Vagina (tissue), 2 donors: ENCODE data around the gene FANCC. TPM values are rescaled to one million over a fixed set of nuclear protein-coding genes. Genes with fewer than 3 reads are reported as not detected.

Experiments
- DNase-seq, 2 donors: peaks; one replicate each; pipeline ENCODE4 v3.0.0-alpha.2; 2017; ENCODE audit errors: extremely low spot score in 2 of 2
- H3K27ac ChIP-seq: fragments of 200-600 bp; sonication (generic); one replicate; pipeline ENCODE4 v1.5.1; 2019
- H3K27me3 ChIP-seq: fragments of 200-600 bp; sonication (generic); one replicate; pipeline ENCODE4 v1.5.1; 2019
- H3K36me3 ChIP-seq, 2 donors: fragments of 200-600 bp; sonication (generic); one replicate each; pipeline ENCODE4 v1.5.1; 2017 to 2019
- H3K4me1 ChIP-seq: fragments of 200-600 bp; sonication (generic); one replicate; pipeline ENCODE4 v1.5.1; 2019
- H3K4me3 ChIP-seq, 2 donors: fragments of 200-600 bp; sonication (generic); 1 replicate in 1 of 2; 2 replicates in 1 of 2; pipeline ENCODE4 v1.5.1; 2016 to 2019
- H3K9me3 ChIP-seq: fragments of 200-600 bp; sonication (generic); one replicate; pipeline ENCODE4 v1.5.1; 2019
- POLR2A ChIP-seq, 2 donors: fragments of 450-650 bp; IDR thresholded peaks; one replicate each; pipeline ENCODE4 v1.6.1; 2017; ENCODE audit warnings: antibody characterized with exemption in 2 of 2, mild to moderate bottlenecking in 2 of 2, moderate library complexity in 2 of 2
- POLR2AphosphoS5 ChIP-seq, 2 donors: sonication (generic); formaldehyde crosslinking; IDR thresholded peaks; one replicate each; pipeline ENCODE4 v1.9.0; 2017; ENCODE audit warnings: antibody characterized with exemption in 2 of 2, mild to moderate bottlenecking in 2 of 2, low read depth in 1 of 2; ENCODE audit not compliant: insufficient read depth in 1 of 2
- intact Hi-C: fragments of 100-400 bp; cut with DNase I; formaldehyde crosslinking; loops from one replicate; pipeline ENCODE4 v1.15.1; 2023
- total RNA-seq: library from RNA; depleted of rRNA; stranded (reverse); fragments of >200 nt; gene quantifications from one replicate; pipeline ENCODE4 v1.2.3, GENCODE V29; 2016
- TF ChIP-seq, protein P1 (sequence below), 3 experiments: fragments of 450-650 bp in 2 of 3; fragments of 200-600 bp in 1 of 3; sonication (generic) in 1 of 3; IDR thresholded peaks; one replicate each; pipeline ENCODE4 v1.5.1; 2017 to 2019; ENCODE audit warnings: antibody characterized with exemption in 3 of 3, mild to moderate bottlenecking in 2 of 3, moderate library complexity in 2 of 3

FANCC gene, protein sequence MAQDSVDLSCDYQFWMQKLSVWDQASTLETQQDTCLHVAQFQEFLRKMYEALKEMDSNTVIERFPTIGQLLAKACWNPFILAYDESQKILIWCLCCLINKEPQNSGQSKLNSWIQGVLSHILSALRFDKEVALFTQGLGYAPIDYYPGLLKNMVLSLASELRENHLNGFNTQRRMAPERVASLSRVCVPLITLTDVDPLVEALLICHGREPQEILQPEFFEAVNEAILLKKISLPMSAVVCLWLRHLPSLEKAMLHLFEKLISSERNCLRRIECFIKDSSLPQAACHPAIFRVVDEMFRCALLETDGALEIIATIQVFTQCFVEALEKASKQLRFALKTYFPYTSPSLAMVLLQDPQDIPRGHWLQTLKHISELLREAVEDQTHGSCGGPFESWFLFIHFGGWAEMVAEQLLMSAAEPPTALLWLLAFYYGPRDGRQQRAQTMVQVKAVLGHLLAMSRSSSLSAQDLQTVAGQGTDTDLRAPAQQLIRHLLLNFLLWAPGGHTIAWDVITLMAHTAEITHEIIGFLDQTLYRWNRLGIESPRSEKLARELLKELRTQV
- 17.2 TPM for total RNA-seq

DNA sequence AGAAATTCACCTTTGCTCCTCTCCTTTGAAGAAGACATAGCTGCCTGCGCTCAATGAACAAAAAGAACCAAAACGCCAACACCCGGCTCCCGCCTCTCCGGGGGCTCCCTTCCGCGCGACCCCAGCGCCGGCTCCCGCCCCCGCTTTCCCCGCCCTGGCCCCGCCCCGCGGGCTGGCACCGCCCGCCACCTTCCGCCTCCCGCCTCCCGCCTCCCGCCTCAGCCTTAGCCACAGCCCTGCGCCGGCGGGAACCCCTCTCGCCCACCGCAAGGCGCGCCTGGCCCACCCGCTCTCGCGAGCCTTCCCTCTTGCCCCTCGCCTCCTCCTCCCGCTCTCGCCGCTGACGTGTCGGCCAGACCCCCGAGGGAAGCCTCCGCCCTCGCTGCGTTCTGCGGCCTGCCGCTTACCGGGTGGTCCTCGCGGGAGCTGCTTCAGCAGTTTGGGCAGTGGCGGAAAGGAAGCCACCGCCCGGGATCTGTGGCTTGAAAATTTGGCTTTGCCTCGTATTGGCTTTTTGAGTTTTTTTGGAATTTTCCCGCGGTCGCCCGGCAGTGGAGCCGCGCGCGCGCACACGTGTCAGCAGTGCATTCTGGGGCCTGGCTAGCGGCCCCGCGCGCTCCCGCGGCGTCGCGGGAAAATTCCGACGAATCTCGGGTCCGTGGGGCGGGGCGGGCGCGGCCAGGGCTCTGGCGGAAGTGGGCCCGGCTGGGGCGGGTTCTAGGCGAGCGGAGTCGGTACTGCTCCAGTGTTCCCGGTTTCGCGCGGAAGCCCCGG, at the start of gene FANCC:
Gene FANCC (minus strand): TSS at position 591 of the 774 bp plus-strand sequence. CDS start 68,418 bp downstream, outside the sequence.
- H3K27ac ChIP-seq: peak within 1 kb of the TSS; percentile 96

DNA sequence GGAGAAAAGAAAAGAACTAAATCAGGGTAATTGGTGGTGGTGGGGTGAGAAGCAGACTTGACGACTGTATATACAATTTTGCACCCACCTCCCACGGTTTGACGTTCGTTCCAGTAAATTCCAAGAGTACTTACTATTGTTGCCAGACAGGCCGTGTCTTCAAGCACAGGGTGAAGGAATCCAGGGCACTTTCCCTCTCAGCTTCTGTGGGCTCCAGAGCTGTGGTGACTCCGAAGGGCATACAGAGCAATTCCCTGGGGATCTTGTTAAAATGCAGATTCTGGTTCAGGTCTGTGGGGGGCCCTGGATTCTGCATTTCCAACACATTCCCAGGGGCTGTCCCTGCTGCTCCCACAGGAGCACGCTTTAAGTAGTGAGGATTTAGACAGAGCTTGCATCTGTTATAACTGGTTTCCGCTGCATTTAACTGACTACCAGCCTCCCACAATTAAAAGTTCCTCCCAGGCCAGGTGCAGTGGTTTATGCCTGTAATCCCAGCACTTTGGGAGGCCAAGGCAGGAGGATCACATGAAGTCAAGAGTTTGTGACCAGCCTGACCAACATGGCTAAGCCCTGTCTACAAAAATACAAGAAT, 49.3 kb upstream of the FANCC start:
- H3K4me3 ChIP-seq: no peak overlapping the region
- no peak for DNase-seq
- H3K27ac ChIP-seq: no peak overlapping the region
- no peaks in the 10 kb centered on the region for H3K9me3 ChIP-seq
- no peaks in the 10 kb centered on the region for H3K36me3 ChIP-seq
- no peak for TF ChIP-seq POLR2A (IDR thresholded peaks at IDR 0.05)
- no peak for TF ChIP-seq POLR2AphosphoS5 (IDR thresholded peaks at IDR 0.05; ENCODE audit: insufficient read depth in 1 of 2, low read depth in 1 of 2)
- TF ChIP-seq, protein P1, sequence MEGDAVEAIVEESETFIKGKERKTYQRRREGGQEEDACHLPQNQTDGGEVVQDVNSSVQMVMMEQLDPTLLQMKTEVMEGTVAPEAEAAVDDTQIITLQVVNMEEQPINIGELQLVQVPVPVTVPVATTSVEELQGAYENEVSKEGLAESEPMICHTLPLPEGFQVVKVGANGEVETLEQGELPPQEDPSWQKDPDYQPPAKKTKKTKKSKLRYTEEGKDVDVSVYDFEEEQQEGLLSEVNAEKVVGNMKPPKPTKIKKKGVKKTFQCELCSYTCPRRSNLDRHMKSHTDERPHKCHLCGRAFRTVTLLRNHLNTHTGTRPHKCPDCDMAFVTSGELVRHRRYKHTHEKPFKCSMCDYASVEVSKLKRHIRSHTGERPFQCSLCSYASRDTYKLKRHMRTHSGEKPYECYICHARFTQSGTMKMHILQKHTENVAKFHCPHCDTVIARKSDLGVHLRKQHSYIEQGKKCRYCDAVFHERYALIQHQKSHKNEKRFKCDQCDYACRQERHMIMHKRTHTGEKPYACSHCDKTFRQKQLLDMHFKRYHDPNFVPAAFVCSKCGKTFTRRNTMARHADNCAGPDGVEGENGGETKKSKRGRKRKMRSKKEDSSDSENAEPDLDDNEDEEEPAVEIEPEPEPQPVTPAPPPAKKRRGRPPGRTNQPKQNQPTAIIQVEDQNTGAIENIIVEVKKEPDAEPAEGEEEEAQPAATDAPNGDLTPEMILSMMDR (IDR thresholded peaks at IDR 0.05): no peak
- no peaks in the 10 kb centered on the region for H3K27me3 ChIP-seq
- intact Hi-C loops: no loop called here
- H3K4me1 ChIP-seq: no peaks in the 10 kb centered on the region

More for the DNA sequence above, at the start of gene FANCC:
- Histone ChIP-seq H3K4me1 (peaks cover 17% of the 10 kb centered on the region), H3K27me3 (no peaks in the 10 kb centered on the region), H3K36me3 (no peaks in the 10 kb centered on the region), H3K9me3 (no peaks in the 10 kb centered on the region), H3K4me3 (peak within 1 kb of the TSS; percentile 78 to 96)
- intact Hi-C loops: no loop called here
- TF ChIP-seq POLR2A (IDR thresholded peaks at IDR 0.05) (no peak), POLR2AphosphoS5 (IDR thresholded peaks at IDR 0.05; ENCODE audit: insufficient read depth in 1 of 2, low read depth in 1 of 2) (peak; percentile 76 to 80)
- TF ChIP-seq, protein P1 (IDR thresholded peaks at IDR 0.05): no peak
- DNase-seq: no peak

DNA sequence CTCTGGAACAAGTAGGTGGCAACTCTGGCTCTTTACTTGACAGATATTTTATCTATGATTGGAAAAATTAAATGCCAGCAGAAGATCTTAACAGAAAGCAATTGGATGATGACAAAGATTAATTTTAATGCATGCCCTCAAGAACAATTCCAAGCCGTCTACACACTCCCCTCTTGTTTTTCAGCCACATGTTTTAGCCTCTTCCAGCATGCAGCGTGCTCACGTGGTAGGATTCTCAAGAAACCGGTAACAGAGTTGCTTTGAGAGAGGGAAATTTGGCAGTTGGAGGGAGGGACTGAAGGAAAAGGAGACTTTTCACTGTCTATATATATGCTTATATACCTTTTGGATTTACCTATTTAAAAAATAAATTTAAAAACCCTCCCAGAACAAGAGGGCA, 48.3 kb upstream of the FANCC start:
- no peaks in the 10 kb centered on the region for H3K4me1 ChIP-seq

DNA sequence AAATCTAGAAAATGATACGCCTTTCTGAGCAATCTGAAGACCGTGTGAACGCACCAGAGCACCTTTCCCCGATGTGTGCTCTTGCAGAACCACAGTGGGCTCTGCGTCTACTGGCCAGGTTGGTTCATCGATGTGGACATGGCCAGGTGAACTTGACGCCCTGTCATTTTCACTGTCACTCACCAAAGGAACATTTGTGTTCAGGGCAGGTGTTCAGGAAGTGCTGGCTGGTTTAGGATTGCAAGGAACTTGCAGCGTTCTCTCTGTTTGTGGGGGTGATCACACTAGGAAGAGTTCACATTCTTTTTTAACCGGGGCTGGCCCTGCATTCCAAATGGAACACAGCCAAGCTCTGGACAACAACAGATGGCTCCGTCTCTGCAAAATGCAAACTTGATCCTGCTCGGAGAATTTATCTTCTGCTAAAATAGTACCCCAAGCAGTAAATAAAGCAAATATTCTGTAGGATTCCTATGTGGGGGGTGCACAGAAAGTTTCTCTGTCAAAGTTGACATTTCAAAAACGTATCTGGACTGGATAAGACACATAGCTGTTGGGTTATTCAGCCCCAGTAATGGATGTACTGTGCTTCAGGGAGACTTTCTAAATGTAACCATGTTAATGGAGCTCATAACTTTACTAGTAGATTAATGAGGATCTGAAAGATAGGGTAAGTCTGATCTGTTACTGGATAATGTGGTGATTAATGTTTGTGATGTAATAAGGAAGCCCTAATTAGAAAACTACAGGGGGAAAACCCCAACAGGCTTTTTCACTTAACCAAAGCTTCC, 45.7 kb upstream of the FANCC start:
- Histone ChIP-seq H3K4me3 (no peak overlapping the region), H3K27ac (no peak overlapping the region), H3K4me1 (no peaks in the 10 kb centered on the region), H3K9me3 (no peaks in the 10 kb centered on the region), H3K36me3 (no peaks in the 10 kb centered on the region), H3K27me3 (no peaks in the 10 kb centered on the region)
- DNase-seq: no peak
- TF ChIP-seq, protein P1 (IDR thresholded peaks at IDR 0.05): no peak
- no peak for TF ChIP-seq POLR2A (IDR thresholded peaks at IDR 0.05)
- TF ChIP-seq POLR2AphosphoS5 (IDR thresholded peaks at IDR 0.05; ENCODE audit: insufficient read depth in 1 of 2, low read depth in 1 of 2): no peak
- intact Hi-C loops: no loop called here

More for the DNA sequence above, 48.3 kb upstream of the FANCC start:
- H3K4me3 ChIP-seq: no peak overlapping the region
- no peaks in the 10 kb centered on the region for H3K27me3 ChIP-seq
- H3K27ac ChIP-seq: no peak overlapping the region
- TF ChIP-seq POLR2A (IDR thresholded peaks at IDR 0.05) (no peak), POLR2AphosphoS5 (IDR thresholded peaks at IDR 0.05; ENCODE audit: insufficient read depth in 1 of 2, low read depth in 1 of 2) (no peak)
- TF ChIP-seq, protein P1 (IDR thresholded peaks at IDR 0.05): no peak
- intact Hi-C loops: no loop called here
- H3K9me3 ChIP-seq: no peaks in the 10 kb centered on the region
- no peaks in the 10 kb centered on the region for H3K36me3 ChIP-seq
- no peak for DNase-seq
